Measurements from ENCODE around the gene KCTD1. TPM values are rescaled to one million over a fixed set of nuclear protein-coding genes. Genes with fewer than 3 reads are reported as not detected.

The KCTD1 gene
- polyA plus RNA-seq, 3 donors = 0.40 TPM; not detected in 2

GRCh38 chr18:26543373-26543772 lies 5.0 kb downstream of the KCTD1 start:
- intact Hi-C loops (cut with micrococcal nuclease) = no loop called here
- no peak overlapping the region for H3K27ac Mint-ChIP-seq
- Histone ChIP-seq H3K36me3 (replicated peaks in 1 of 2; ENCODE audit: control insufficient read depth in 1 of 2, insufficient read depth in 2 of 2, low read length in 2 of 2) (no peaks in the 10 kb centered on the region), H3K9me3 (replicated peaks in 1 of 2; ENCODE audit: control insufficient read depth in 1 of 2, insufficient read depth in 1 of 2, low read length in 2 of 2) (peaks cover 5 to 6% of the 10 kb centered on the region in 2 donors), H3K4me3 (replicated peaks in 1 of 3; ENCODE audit: low read depth in 2 of 3, low read length in 3 of 3) (no peak overlapping the region), H3K4me1 (ENCODE audit: control insufficient read depth in 1 of 2, insufficient read depth in 2 of 2, low read length in 2 of 2) (peaks cover 8 to 14% of the 10 kb centered on the region in 2 donors), H4K20me1 (ENCODE audit: insufficient read depth, low read length) (no peaks in the 10 kb centered on the region), H3K79me2 (ENCODE audit: insufficient read depth, low read length) (no peaks in the 10 kb centered on the region), H3K4me2 (replicated peaks; ENCODE audit: extremely low read depth, low read length, poor library complexity, severe bottlenecking) (no peak overlapping the region), H3K27ac (ENCODE audit: low read depth in 1 of 2, low read length in 2 of 2) (no peak overlapping the region), H3K9ac (ENCODE audit: insufficient read depth, low read length, poor library complexity, severe bottlenecking) (no peak overlapping the region), H2AFZ (ENCODE audit: insufficient read depth, low read depth, low read length, poor library complexity, severe bottlenecking) (no peak overlapping the region), H3K27me3 (ENCODE audit: control insufficient read depth in 2 of 2, insufficient read depth in 2 of 2, low read length in 2 of 2) (peaks cover 0 to 12% of the 10 kb centered on the region in 2 donors)
- no peak overlapping the region for H3K4me3 Mint-ChIP-seq
- TF ChIP-seq CTCF (IDR thresholded peaks at IDR 0.05) = no peak
- H3K4me1 Mint-ChIP-seq = peaks cover 19% of the 10 kb centered on the region
- H3K27me3 Mint-ChIP-seq (ENCODE audit: low read depth in 3 of 3) = peaks cover 14 to 19% (median 18%) of the 10 kb centered on the region in 3 donors
- H3K36me3 Mint-ChIP-seq = peaks cover 8 to 9% of the 10 kb centered on the region in 2 donors
- no peak for DNase-seq
- peaks cover 0 to 8% (median 2%) of the 10 kb centered on the region in 7 donors for H3K9me3 Mint-ChIP-seq
- no CpG with 5 or more reads among the region's 1 CpG for WGBS (ENCODE audit: insufficient coverage)

- 74% methylated on average over 4 of the region's 6 CpGs for WGBS (ENCODE audit: insufficient coverage)
- H3K4me2 ChIP-seq (replicated peaks; ENCODE audit: extremely low read depth, low read length, poor library complexity, severe bottlenecking) = no peak overlapping the region
These were observed 8.2 kb downstream of the KCTD1 start for GRCh38 chr18:26540043-26540628.

More at GRCh38 chr18:26540043-26540628, 8.2 kb downstream of the KCTD1 start:
- Histone ChIP-seq H3K4me1 (ENCODE audit: control insufficient read depth in 1 of 2, insufficient read depth in 2 of 2, low read length in 2 of 2) (no peaks in the 10 kb centered on the region), H3K9me3 (replicated peaks in 1 of 2; ENCODE audit: control insufficient read depth in 1 of 2, insufficient read depth in 1 of 2, low read length in 2 of 2) (no peaks in the 10 kb centered on the region), H2AFZ (ENCODE audit: insufficient read depth, low read depth, low read length, poor library complexity, severe bottlenecking) (no peak overlapping the region), H3K36me3 (replicated peaks in 1 of 2; ENCODE audit: control insufficient read depth in 1 of 2, insufficient read depth in 2 of 2, low read length in 2 of 2) (no peaks in the 10 kb centered on the region), H3K4me3 (replicated peaks in 1 of 3; ENCODE audit: low read depth in 2 of 3, low read length in 3 of 3) (no peak overlapping the region), H3K9ac (ENCODE audit: insufficient read depth, low read length, poor library complexity, severe bottlenecking) (no peak overlapping the region), H3K79me2 (ENCODE audit: insufficient read depth, low read length) (no peaks in the 10 kb centered on the region), H3K27me3 (ENCODE audit: control insufficient read depth in 2 of 2, insufficient read depth in 2 of 2, low read length in 2 of 2) (no peaks in the 10 kb centered on the region), H3K27ac (ENCODE audit: low read depth in 1 of 2, low read length in 2 of 2) (no peak overlapping the region), H4K20me1 (ENCODE audit: insufficient read depth, low read length) (no peaks in the 10 kb centered on the region)
- Mint-ChIP-seq H3K4me3 (no peak overlapping the region), H3K27me3 (ENCODE audit: low read depth in 3 of 3) (peaks cover 0 to 4% (median under 1%) of the 10 kb centered on the region in 3 donors), H3K36me3 (no peaks in the 10 kb centered on the region), H3K4me1 (peaks cover 2% of the 10 kb centered on the region), H3K9me3 (no peaks in the 10 kb centered on the region), H3K27ac (peak overlapping the region in 1 of 7 donors; percentile 48)
- intact Hi-C loops (cut with micrococcal nuclease) = no loop called here
- no peak for TF ChIP-seq CTCF (IDR thresholded peaks at IDR 0.05)
- no peak for DNase-seq

Measured in CD14-positive monocyte (primary cell).